Renal cortical epithelial cell (primary cell): ENCODE data around the gene C1QTNF9B. TPM values are rescaled to one million over a fixed set of nuclear protein-coding genes. Genes with fewer than 3 reads are reported as not detected.

Experiments
- DNase-seq: peaks from one replicate; pipeline ENCODE4 v3.0.0-alpha.2; 2011; ENCODE audit warnings: low read depth
- total RNA-seq: library from RNA; depleted of rRNA; stranded (reverse); fragments of >200 nt; gene quantifications from 2 replicates; pipeline ENCODE4 v1.2.3, GENCODE V29; 2014

The C1QTNF9B gene
- total RNA-seq, 1 donor from 2014 or later: not detected

DNA sequence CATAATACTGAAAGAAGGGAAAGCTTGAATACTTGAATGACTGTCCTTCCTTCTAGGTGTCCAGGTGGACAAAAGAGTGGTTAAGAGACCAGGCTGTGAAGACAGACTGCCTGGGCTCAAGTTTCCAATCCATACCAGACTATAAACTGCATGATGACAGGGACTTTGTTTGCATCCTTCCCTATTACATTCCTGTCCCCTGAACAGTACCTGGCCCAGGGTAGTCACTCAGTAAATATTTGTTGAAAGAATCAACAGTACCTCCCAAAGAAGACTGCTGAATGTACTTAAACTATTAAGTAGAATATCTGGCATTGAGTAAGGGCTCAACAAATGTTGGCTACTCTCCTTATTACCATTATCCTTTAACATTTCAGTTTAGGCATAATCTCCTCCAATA lies 37.8 kb downstream of the C1QTNF9B start:
- no peak for DNase-seq

- no peak for DNase-seq
Observed at GRCh38 chr13:23858546-23858945, 38.8 kb downstream of the C1QTNF9B start.

- DNase-seq: no peak
Observed at GRCh38 chr13:23856008-23856750, 41.1 kb downstream of the C1QTNF9B start.

DNA sequence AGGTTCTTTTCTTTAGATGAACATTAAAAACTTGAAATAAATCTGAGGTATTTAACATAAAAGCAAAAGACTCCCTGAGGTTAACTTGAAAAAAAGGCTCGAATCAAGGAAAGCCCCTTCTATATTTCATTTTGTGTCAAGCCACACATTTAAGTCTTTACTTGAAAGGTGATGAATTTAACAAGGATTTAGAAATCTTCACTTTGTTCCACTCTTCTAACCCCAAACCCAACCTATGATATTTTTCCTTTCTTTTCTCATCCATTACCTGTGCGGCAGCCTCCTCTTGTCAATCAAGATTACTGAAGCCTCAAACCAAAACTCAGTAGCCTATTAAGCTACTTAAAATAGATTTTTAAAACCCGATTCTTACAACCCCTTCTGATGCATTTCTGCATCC lies 41.9 kb downstream of the C1QTNF9B start:
- DNase-seq: no peak

GRCh38 chr13:23852351-23852750 lies 45.0 kb downstream of the C1QTNF9B start:
- no peak for DNase-seq

- peak; percentile 9 for DNase-seq
Observed at GRCh38 chr13:23851106-23851505, 46.2 kb downstream of the C1QTNF9B start.

- no peak for DNase-seq
Observed at GRCh38 chr13:23850134-23850533, 47.2 kb downstream of the C1QTNF9B start.

DNA sequence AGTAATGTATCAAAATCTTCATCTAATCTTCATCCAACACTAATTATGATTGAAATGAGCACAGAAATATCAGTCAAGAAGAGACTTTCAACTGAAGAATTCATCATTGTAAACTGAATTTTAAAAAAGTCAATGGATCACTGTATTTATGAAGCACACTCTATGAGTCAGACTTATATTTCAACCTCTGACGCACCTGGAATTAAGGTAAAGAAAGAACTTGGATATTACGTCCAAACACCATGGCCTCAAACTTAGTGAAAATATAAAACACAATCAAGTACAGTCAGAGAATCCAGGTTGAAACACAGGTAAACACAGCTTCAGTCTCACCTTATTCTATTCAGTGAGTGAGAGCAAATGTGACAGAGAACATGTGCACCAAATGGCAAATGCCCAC lies 47.6 kb downstream of the C1QTNF9B start:
- DNase-seq: no peak

GRCh38 chr13:23848646-23849141 lies 48.6 kb downstream of the C1QTNF9B start:
- DNase-seq: no peak

DNA sequence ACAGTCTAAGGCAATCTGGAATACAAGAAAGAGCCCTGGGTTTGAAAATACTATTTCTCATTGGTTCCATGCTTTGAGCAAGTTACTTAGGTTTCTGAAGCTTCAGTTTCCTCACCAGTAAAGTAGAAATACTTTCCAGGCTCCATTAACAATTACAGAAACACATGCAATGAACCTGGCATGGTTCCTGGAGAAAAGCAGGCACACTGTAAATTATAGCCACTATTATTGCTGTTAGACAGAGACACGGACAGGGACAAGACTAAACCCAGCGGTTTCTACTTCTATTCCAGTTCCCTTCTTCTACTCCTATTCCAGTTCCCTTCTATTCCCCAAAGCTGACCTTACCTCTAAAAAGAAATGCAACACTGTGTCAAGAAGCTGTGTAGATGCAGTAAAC lies 49.3 kb downstream of the C1QTNF9B start:
- no peak for DNase-seq

DNA sequence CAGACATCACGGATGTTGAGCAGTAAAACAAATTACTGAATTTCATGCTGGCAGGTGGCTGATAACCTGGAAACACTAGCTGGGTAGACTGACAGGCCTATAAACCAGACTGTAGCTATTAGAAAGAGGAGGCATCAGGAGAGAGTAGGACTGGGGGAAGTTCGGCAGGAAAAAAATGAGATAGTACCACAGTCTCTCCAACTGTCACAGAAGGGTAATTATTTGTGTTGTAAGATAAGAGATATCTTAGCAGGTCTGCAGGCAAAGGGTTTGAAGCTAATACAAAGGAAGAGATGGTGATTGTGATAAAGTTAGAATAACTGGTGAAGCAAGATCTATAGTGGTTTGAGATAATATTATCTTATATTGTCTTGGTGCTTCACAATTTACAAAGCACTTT lies 49.8 kb downstream of the C1QTNF9B start:
- DNase-seq: no peak

DNA sequence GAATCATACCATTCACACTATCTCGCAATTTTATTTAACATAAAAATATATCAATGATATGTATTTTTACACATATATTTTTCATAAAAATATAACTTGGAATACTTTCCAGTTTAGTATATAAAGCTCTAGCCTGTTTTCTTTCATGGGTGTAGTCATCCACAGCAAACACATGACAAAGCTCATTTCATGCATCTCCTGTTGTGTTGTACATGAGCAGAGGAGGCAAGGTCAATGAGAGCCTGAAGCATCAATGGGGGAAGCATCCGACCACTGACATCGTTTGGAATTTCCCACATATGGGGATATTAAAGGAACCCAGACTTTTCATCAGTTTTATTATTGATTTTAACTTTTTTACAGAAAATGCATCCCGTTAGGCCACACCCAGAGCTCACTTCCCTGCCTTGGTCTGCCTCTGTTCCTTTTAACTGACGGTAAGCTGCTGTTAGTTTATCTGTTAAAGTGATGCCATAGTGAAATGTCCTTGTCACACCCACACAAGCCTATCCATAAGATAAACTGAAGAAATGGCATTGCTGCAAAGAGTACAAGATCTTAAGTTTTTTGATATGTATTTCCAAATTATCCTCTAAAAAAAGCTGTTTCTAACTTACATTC lies 52.1 kb downstream of the C1QTNF9B start:
- no peak for DNase-seq

GRCh38 chr13:23844132-23844531 lies 53.2 kb downstream of the C1QTNF9B start:
- DNase-seq: no peak

DNA sequence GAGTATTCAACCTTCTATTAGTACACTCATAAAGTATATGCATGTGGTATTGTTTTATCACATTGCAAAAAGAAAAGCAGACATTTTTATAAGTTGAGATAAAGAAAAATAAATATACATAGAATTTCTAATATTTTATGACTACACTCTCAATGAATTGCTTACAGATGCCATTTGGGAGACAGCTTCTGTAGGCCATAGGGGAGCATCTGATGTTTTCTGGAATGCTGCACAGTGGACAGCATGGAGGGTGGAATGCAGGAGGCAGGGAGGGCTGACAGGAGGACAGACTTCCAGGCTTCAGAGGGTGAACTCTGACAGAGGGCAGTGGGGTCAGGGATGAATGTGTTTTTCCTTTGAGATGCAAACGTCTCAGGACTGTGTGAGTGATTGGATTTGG lies 53.9 kb downstream of the C1QTNF9B start:
- DNase-seq: no peak

DNA sequence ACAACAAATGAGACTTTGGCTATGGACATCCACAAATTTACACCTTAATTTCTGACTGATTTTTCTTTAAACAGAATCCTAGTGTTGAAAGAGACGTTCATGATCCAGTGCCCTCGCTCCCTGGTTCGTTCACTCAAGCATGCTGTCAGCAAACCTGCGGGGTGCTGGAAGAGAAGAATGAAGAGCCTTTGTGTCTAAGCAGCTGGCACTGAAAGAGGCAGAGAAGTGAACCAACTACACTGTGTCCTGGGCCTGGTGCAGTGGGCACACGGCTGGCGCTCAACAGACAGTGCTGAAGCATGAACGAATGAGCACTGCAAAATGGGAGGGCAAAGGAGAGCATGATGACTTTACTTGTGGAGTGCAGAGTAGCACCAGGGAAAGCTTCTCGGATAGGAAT lies 54.9 kb downstream of the C1QTNF9B start:
- no peak for DNase-seq

Other genes with a start within 250 kb of the C1QTNF9B start
- 29.7 and 32.6 TPM in 2 replicates for gene MIPEP, start 8.1 kb downstream of the C1QTNF9B start, total RNA-seq